Glomerular visceral epithelial cell (primary cell): Measurements from ENCODE around the gene MTERF2.
A peak's percentile ranks its signal among the peaks of the same experiment; 100 is the strongest.

ENCODE experiments used
- DNase-seq: peaks from one replicate; pipeline ENCODE4 v3.0.0-alpha.2; 2016; ENCODE audit errors: extremely low spot score

Gene MTERF2

GRCh38 chr12:106994579-106995220 is 7.8 kb upstream of the MTERF2 start:
- DNase-seq: no peak

- DNase-seq: no peak
Observed at GRCh38 chr12:106987846-106988245, 900 bp upstream of the MTERF2 start.

GRCh38 chr12:106986135-106986534 is 811 bp downstream of the MTERF2 start:
- no peak for DNase-seq

GRCh38 chr12:106985479-106985878 is 1.5 kb downstream of the MTERF2 start:
- DNase-seq: no peak

- no peak for DNase-seq
Observed at GRCh38 chr12:106984588-106985137, 2.3 kb downstream of the MTERF2 start.

GRCh38 chr12:106982229-106982628 is 4.7 kb downstream of the MTERF2 start:
- no peak for DNase-seq

GRCh38 chr12:106981788-106982187 is 5.2 kb downstream of the MTERF2 start:
- no peak for DNase-seq

GRCh38 chr12:106980944-106981343 is 6.0 kb downstream of the MTERF2 start:
- DNase-seq: no peak

- peak; percentile 29 for DNase-seq
Observed at GRCh38 chr12:106978035-106978800, 8.7 kb downstream of the MTERF2 start.

- no peak for DNase-seq
Observed at GRCh38 chr12:106976668-106977067, 10.3 kb downstream of the MTERF2 start.

- DNase-seq: no peak
Observed at GRCh38 chr12:106975993-106976658, 10.8 kb downstream of the MTERF2 start.

GRCh38 chr12:106975098-106975497 is 11.8 kb downstream of the MTERF2 start:
- DNase-seq: no peak

GRCh38 chr12:106974511-106974910 is 12.4 kb downstream of the MTERF2 start:
- DNase-seq: peak; percentile 54

- DNase-seq: no peak
Observed at GRCh38 chr12:106973545-106973944, 13.4 kb downstream of the MTERF2 start.

GRCh38 chr12:106971065-106971464 is 15.9 kb downstream of the MTERF2 start:
- DNase-seq: no peak

GRCh38 chr12:106964526-106964925 is 22.4 kb downstream of the MTERF2 start:
- no peak for DNase-seq

GRCh38 chr12:106962286-106962685 is 24.7 kb downstream of the MTERF2 start:
- no peak for DNase-seq

- DNase-seq: no peak
Observed at GRCh38 chr12:106960443-106960842, 26.5 kb downstream of the MTERF2 start.

- no peak for DNase-seq
Observed at GRCh38 chr12:106957583-106957982, 29.4 kb downstream of the MTERF2 start.

GRCh38 chr12:106956048-106956578 is 30.8 kb downstream of the MTERF2 start:
- peak; percentile 66 for DNase-seq

- peak; percentile 98 for DNase-seq
Observed at GRCh38 chr12:106955377-106956047, 31.4 kb downstream of the MTERF2 start, which contains the start of gene TMEM263. Gene TMEM263 (plus strand): TSS chr12:106955907. CDS start chr12:106967117, 11,210 bp downstream.
